ENCODE results near the gene COL1A2.

DNA sequence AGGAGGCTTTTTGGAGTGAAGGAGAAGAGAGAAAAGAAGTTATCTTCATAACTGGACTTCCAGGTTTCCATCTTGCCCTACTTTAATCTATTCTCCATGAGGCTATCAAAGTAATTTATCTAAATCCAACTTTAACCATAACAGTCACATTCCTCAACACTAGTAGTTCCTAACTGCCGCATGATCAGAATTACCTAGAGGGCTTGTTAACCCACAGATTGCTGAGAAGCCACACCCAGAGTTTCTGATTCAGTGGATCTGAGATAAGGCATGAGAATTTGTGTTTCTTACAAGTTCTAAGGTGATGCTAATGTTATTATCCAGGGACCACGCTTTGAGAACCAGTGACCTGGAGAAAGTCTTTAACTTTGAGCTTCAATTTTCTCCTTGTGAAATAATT is 8.3 kb upstream of the COL1A2 start:
- TF ChIP-seq CEBPB (IDR thresholded peaks at IDR 0.05), result no peak
- no peak for TF ChIP-seq USF1 (IDR thresholded peaks at IDR 0.05)
- TF ChIP-seq FOXM1 (IDR thresholded peaks at IDR 0.05; ENCODE audit: borderline replicate concordance, low read depth), result no peak
- no peak for TF ChIP-seq YY1 (IDR thresholded peaks at IDR 0.05; ENCODE audit: low read depth)
- TF ChIP-seq EP300 (IDR thresholded peaks at IDR 0.05; ENCODE audit: borderline replicate concordance), result no peak
- no peak for TF ChIP-seq EGR1 (IDR thresholded peaks at IDR 0.05)
- TF ChIP-seq RAD21 (IDR thresholded peaks at IDR 0.05; ENCODE audit: low read depth), result no peak
- TF ChIP-seq ZBTB7A (IDR thresholded peaks at IDR 0.05; ENCODE audit: low read depth), result no peak
